A549 (cell line): ENCODE measurements around the gene AK1. TPM values are rescaled to one million over a fixed set of nuclear protein-coding genes. Genes with fewer than 3 reads are reported as not detected.

Experiments used
- ATAC-seq, 2 experiments: fragments of 200-7000 bp in 1 of 2; fragments of >200 bp in 1 of 2; cut with Nextera tagmentation in 1 of 2; cut with Tn5 transposase in 1 of 2; 3 replicates each; pipeline versions ENCODE4 v1.8.0 to v1.9.1; 2018 to 2020; ENCODE audit warnings: mild to moderate bottlenecking in 1 of 2, moderate library complexity in 1 of 2
- CTCF ChIA-PET: fragments of 300-600 bp; sonication (Branson Sonifier 250); formaldehyde crosslinking; extraction: SDS; loops from one replicate; lab custom pipeline; 2021; ENCODE audit warnings: antibody characterized with exemption, inconsistent platforms; lab: Yijun Ruan, JAX
- POLR2A ChIA-PET: fragments of 350-600 bp; formaldehyde crosslinking; extraction: SDS; loops from one replicate; lab custom pipeline; 2021; ENCODE audit warnings: antibody characterized with exemption, inconsistent platforms; lab: Yijun Ruan, JAX
- DNase-seq, 2 experiments: peaks; one replicate each; pipeline versions ENCODE4 v3.0.0 to v3.0.0-alpha.2; 2011 to 2016; ENCODE audit warnings: low read depth in 1 of 2, low spot score in 1 of 2
- FAIRE-seq: peaks from 2 replicates; lab custom pipeline; 2011; peaks lifted over from hg19 to GRCh38; lab: Jason Lieb, UNC
- H3K27ac ChIP-seq, 2 experiments: fragments of >200 bp; sonication (Bioruptor Twin); formaldehyde crosslinking; 3 replicates each; pipeline ENCODE4 v1.5.1; 2016 to 2017
- H3K4me1 ChIP-seq: fragments of >200 bp; sonication (Bioruptor Twin); formaldehyde crosslinking; 3 replicates; pipeline ENCODE4 v1.6.1; 2016
- H3K4me2 ChIP-seq: fragments of >200 bp; sonication (Bioruptor Twin); formaldehyde crosslinking; 3 replicates; pipeline ENCODE4 v1.6.1; 2016
- H3K4me3 ChIP-seq: fragments of >200 bp; sonication (Bioruptor Twin); formaldehyde crosslinking; 3 replicates; pipeline ENCODE4 v1.5.1; 2016
- H3K9me3 ChIP-seq: fragments of >200 bp; sonication (Bioruptor Twin); formaldehyde crosslinking; 3 replicates; pipeline ENCODE4 v1.6.1; 2016
- CBX8 ChIP-seq: fragments of 200-600 bp; sonication (generic); IDR thresholded peaks from 2 replicates; pipeline ENCODE4 v1.6.1; 2016
- CEBPB ChIP-seq, 2 experiments: fragments of >200 bp in 1 of 2; sonication (Bioruptor Twin) in 1 of 2; formaldehyde crosslinking in 1 of 2; IDR thresholded peaks; 2 replicates each; pipeline ENCODE4 v1.6.1; 2012 to 2016
- EHF ChIP-seq: fragments of 250-450 bp; sonication (Bioruptor Pico); IDR thresholded peaks from 2 replicates; pipeline ENCODE4 v1.5.0; 2020; ENCODE audit warnings: mild to moderate bottlenecking
- EP300 ChIP-seq, 2 experiments: fragments of >200 bp; sonication (Bioruptor Twin); formaldehyde crosslinking; IDR thresholded peaks; 2 replicates in 1 of 2; 3 replicates in 1 of 2; pipeline ENCODE4 v1.6.1; 2016 to 2017
- FOXS1 ChIP-seq: fragments of 250-450 bp; sonication (Bioruptor Pico); IDR thresholded peaks from 2 replicates; pipeline ENCODE4 v1.5.0; 2020; ENCODE audit warnings: mild to moderate bottlenecking, moderate library complexity
- HDAC2 ChIP-seq: fragments of 200-600 bp; sonication (generic); IDR thresholded peaks from 2 replicates; pipeline ENCODE4 v1.6.1; 2016
- HEYL ChIP-seq: fragments of 250-450 bp; sonication (Bioruptor Pico); IDR thresholded peaks from 2 replicates; pipeline ENCODE4 v1.8.0; 2021; ENCODE audit warnings: mild to moderate bottlenecking, moderate library complexity
- HOXB5 ChIP-seq: fragments of 250-450 bp; sonication (Bioruptor Pico); IDR thresholded peaks from 2 replicates; pipeline ENCODE4 v1.5.0; 2020; ENCODE audit warnings: mild to moderate bottlenecking, moderate library complexity
- JUN ChIP-seq, 2 experiments: fragments of >200 bp; sonication (Bioruptor Twin); formaldehyde crosslinking; IDR thresholded peaks; 2 replicates in 1 of 2; 3 replicates in 1 of 2; pipeline ENCODE4 v1.6.1; 2016 to 2017
- KDM5A ChIP-seq: fragments of 200-600 bp; sonication (generic); IDR thresholded peaks from 2 replicates; pipeline ENCODE4 v1.6.1; 2016; ENCODE audit warnings: antibody characterized with exemption, mild to moderate bottlenecking
- NR3C1 ChIP-seq: fragments of >200 bp; sonication (Bioruptor Twin); formaldehyde crosslinking; IDR thresholded peaks from 3 replicates; pipeline ENCODE4 v1.6.1; 2017
- RAD21 ChIP-seq, 2 experiments: fragments of >200 bp in 1 of 2; sonication (Bioruptor Twin) in 1 of 2; formaldehyde crosslinking in 1 of 2; IDR thresholded peaks in 1 of 2; conservative IDR thresholded peaks in 1 of 2; 2 replicates in 1 of 2; 3 replicates in 1 of 2; pipeline ENCODE4 v1.6.1; 2012 to 2018; ENCODE audit warnings: inconsistent platforms in 1 of 2
- RNF2 ChIP-seq: fragments of 200-600 bp; sonication (generic); IDR thresholded peaks from 2 replicates; pipeline ENCODE4 v1.6.1; 2016; ENCODE audit warnings: low read depth, mild to moderate bottlenecking, antibody characterized with exemption, moderate library complexity, borderline replicate concordance
- ZC3H11A ChIP-seq: fragments of 450-650 bp; IDR thresholded peaks from 2 replicates; pipeline ENCODE4 v1.6.1; 2014; ENCODE audit warnings: antibody characterized with exemption, mild to moderate bottlenecking
- ZFP36 ChIP-seq: fragments of 450-650 bp; IDR thresholded peaks from 2 replicates; pipeline ENCODE4 v1.6.1; 2014; ENCODE audit warnings: borderline replicate concordance; ENCODE audit not compliant: partially characterized antibody
- ZNF302 ChIP-seq: fragments of 250-450 bp; sonication (Bioruptor Pico); IDR thresholded peaks from 2 replicates; pipeline ENCODE4 v1.9.0; 2021; ENCODE audit warnings: inconsistent platforms, mild to moderate bottlenecking, moderate library complexity
- WGBS: methylation state at CpG from one replicate; pipeline ENCODE4 v1.1.6; 2017; ENCODE audit errors: missing lambda C conversion rate; 5-methylcytosine and 5-hydroxymethylcytosine counted together
- polyA plus RNA-seq, 4 experiments: library from polyadenylated mRNA; depleted of rRNA in 3 of 4; stranded (reverse); fragments of >200 nt; fragmentation: RNase III in 1 of 4; extraction: RNeasy Plus Mini Kit Qiagen cat#74134 plus additional on column Dnase treatment in 1 of 4; gene quantifications; 2 replicates in 3 of 4; 3 replicates in 1 of 4; pipeline ENCODE4 v1.2.3, GENCODE V29; 2011 to 2017
- TF ChIP-seq, protein P1 (sequence below): fragments of >200 bp; sonication (Bioruptor Twin); formaldehyde crosslinking; IDR thresholded peaks from 3 replicates; pipeline ENCODE4 v1.6.1; 2016
- TF ChIP-seq, protein P2 (sequence below): fragments of 200-600 bp; sonication (generic); IDR thresholded peaks from 2 replicates; pipeline ENCODE4 v1.6.1; 2016; ENCODE audit warnings: antibody characterized with exemption, mild to moderate bottlenecking, moderate library complexity
- TF ChIP-seq, protein P3 (sequence below): fragments of >200 bp; sonication (Bioruptor Twin); formaldehyde crosslinking; IDR thresholded peaks from 3 replicates; pipeline ENCODE4 v1.5.1; 2016

The AK1 gene
- polyA plus RNA-seq, 2 of the 4 experiments (the other 2 are of a cell fraction): 30.0 to 31.9 TPM

DNA sequence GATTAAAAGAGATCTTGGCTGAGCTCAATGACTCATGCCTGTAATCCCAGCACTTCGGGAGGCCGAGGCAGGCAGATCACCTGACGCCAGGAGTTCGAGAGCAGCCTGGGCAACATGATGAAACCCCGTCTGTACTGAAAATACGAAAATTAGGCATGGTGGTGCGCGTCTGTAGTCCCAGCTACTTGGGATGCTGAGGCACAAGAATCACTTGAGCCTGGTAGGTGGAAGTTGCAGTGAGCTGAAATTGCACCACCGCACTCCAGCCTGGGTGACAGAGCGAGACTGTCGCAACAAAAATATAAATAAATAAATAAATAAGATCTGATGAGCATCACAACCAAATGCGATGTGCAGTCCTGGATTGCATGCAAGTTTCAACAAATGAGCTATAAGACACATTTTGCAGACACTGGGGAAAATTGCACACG lies 14.3 kb downstream of the AK1 start:
- no peak for DNase-seq
- no peaks in the 10 kb centered on the region; the same call in 2 of the 3 replicates for H3K4me1 ChIP-seq
- CTCF ChIA-PET: interaction anchor here (0.6 to 13.7 kb wide), 9 partner anchors 8 to 273 kb away, joined by 3 to 117 read pairs (median 4); partner anchors contain the start of gene TOR2A
- no peak for ATAC-seq
- FAIRE-seq: no peak
- no peak overlapping the region for H3K4me2 ChIP-seq
- no peaks in the 10 kb centered on the region for H3K9me3 ChIP-seq
- WGBS: 77% methylated on average over 13 of the region's 13 CpGs
- no peak overlapping the region for H3K4me3 ChIP-seq
- TF ChIP-seq CEBPB (IDR thresholded peaks at IDR 0.05) (no peak), EHF (CRISPR knock-in tag) (no peak), KDM5A (no peak), HOXB5 (CRISPR knock-in tag) (no peak), HEYL (no peak)
- TF ChIP-seq, protein P1, sequence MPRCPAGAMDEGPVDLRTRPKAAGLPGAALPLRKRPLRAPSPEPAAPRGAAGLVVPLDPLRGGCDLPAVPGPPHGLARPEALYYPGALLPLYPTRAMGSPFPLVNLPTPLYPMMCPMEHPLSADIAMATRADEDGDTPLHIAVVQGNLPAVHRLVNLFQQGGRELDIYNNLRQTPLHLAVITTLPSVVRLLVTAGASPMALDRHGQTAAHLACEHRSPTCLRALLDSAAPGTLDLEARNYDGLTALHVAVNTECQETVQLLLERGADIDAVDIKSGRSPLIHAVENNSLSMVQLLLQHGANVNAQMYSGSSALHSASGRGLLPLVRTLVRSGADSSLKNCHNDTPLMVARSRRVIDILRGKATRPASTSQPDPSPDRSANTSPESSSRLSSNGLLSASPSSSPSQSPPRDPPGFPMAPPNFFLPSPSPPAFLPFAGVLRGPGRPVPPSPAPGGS: no peak
- TF ChIP-seq, all 56 proteins: peak for 0
- no peak overlapping the region for H3K27ac ChIP-seq
- POLR2A ChIA-PET: interaction anchor here (1.3 kb wide), 1 partner anchor 54 kb away, joined by 3 read pairs; the partner anchor contains the start of gene ST6GALNAC4

DNA sequence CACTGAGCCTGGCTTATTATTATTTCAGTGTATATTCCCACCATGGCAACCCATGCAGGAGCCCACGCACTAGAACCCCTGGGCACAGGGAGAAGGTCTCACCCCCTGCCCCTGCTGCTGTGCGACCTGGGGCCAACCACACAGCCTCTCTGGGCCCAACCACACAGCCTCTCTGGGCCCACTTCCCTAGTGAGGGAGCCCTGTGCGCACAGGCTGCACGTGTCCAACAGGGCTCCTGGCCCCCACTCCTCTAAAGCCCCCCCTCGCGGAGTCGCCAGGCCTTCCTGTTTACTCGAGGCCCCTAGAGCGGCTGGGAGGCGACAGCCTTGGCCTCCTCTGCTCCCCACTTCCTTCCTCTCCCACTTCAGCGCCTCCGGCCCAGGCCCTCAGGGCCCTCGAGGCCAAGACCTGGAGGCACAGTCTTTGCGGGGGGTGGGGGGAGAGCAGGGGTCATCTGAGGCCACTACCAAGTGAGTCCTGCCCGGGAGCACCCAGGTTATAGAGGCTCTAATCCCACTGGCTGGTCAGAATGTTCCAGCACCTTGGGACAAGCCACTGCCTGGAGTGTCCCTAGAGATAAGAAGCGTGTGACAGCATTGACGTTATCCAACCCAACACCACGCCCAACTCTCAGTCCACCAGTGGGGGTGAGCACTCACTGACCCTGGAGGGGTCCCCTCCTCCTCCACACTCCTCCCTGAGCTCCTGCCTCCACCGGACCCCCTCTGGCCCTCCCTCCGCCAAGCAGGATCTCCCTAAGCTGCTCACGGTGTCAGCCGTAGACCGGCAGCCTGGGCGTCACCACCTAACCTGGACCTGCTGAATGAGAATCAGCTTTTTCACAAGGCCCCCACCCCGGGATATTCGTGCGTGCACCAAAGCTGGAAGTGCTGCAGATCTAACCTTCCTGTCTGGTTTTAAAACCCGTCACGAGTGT lies 15.1 kb downstream of the AK1 start:
- ChIA-PET CTCF (interaction anchor here (0.6 to 13.7 kb wide), 13 partner anchors 9 to 272 kb away, joined by 3 to 117 read pairs (median 5); partner anchors contain the start of genes CDK9 and TOR2A), POLR2A (interaction anchor here (1.3 kb wide), 1 partner anchor 55 kb away, joined by 3 read pairs; the partner anchor contains the start of gene ST6GALNAC4)
- Histone ChIP-seq H3K27ac (no peak overlapping the region), H3K9me3 (no peaks in the 10 kb centered on the region), H3K4me3 (no peak overlapping the region), H3K4me1 (no peaks in the 10 kb centered on the region; the same call in 2 of the 3 replicates), H3K4me2 (no peak overlapping the region)
- WGBS: 67% methylated on average over 18 of the region's 29 CpGs
- DNase-seq: no peak
- TF ChIP-seq CBX8 (no peak), EP300 (IDR thresholded peaks at IDR 0.05) (no peak), ZC3H11A (no peak), NR3C1 (no peak), ZFP36 (no peak), HDAC2 (no peak), RNF2 (no peak), EHF (CRISPR knock-in tag) (no peak), FOXS1 (CRISPR knock-in tag) (no peak), ZNF302 (CRISPR knock-in tag) (no peak), RAD21 (conservative IDR thresholded peaks at IDR 0.05 in 1 of 2, IDR thresholded peaks at IDR 0.05 in 1 of 2) (no peak), JUN (IDR thresholded peaks at IDR 0.05) (no peak)
- TF ChIP-seq, protein P2, sequence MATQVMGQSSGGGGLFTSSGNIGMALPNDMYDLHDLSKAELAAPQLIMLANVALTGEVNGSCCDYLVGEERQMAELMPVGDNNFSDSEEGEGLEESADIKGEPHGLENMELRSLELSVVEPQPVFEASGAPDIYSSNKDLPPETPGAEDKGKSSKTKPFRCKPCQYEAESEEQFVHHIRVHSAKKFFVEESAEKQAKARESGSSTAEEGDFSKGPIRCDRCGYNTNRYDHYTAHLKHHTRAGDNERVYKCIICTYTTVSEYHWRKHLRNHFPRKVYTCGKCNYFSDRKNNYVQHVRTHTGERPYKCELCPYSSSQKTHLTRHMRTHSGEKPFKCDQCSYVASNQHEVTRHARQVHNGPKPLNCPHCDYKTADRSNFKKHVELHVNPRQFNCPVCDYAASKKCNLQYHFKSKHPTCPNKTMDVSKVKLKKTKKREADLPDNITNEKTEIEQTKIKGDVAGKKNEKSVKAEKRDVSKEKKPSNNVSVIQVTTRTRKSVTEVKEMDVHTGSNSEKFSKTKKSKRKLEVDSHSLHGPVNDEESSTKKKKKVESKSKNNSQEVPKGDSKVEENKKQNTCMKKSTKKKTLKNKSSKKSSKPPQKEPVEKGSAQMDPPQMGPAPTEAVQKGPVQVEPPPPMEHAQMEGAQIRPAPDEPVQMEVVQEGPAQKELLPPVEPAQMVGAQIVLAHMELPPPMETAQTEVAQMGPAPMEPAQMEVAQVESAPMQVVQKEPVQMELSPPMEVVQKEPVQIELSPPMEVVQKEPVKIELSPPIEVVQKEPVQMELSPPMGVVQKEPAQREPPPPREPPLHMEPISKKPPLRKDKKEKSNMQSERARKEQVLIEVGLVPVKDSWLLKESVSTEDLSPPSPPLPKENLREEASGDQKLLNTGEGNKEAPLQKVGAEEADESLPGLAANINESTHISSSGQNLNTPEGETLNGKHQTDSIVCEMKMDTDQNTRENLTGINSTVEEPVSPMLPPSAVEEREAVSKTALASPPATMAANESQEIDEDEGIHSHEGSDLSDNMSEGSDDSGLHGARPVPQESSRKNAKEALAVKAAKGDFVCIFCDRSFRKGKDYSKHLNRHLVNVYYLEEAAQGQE: no peak
- TF ChIP-seq, protein P3, sequence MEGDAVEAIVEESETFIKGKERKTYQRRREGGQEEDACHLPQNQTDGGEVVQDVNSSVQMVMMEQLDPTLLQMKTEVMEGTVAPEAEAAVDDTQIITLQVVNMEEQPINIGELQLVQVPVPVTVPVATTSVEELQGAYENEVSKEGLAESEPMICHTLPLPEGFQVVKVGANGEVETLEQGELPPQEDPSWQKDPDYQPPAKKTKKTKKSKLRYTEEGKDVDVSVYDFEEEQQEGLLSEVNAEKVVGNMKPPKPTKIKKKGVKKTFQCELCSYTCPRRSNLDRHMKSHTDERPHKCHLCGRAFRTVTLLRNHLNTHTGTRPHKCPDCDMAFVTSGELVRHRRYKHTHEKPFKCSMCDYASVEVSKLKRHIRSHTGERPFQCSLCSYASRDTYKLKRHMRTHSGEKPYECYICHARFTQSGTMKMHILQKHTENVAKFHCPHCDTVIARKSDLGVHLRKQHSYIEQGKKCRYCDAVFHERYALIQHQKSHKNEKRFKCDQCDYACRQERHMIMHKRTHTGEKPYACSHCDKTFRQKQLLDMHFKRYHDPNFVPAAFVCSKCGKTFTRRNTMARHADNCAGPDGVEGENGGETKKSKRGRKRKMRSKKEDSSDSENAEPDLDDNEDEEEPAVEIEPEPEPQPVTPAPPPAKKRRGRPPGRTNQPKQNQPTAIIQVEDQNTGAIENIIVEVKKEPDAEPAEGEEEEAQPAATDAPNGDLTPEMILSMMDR: no peak
- TF ChIP-seq, protein P1: no peak
- no peak; a peak in 1 of 6 replicates for ATAC-seq
- FAIRE-seq: no peak
